Caco-2 (cell line): ENCODE results near the gene AP2M1. TPM values are rescaled to one million over a fixed set of nuclear protein-coding genes. Genes with fewer than 3 reads are reported as not detected.

Experiments
- BruUV-seq: library from RNA; stranded (reverse); fragments of 400-500 nt; replicated peaks from 2 replicates; lab custom pipeline; 2021; lab: Mats Ljungman, UMichigan
- CTCF ChIA-PET: fragments of 300-600 bp; sonication (Branson Sonifier 250); formaldehyde crosslinking; loops from one replicate; lab custom pipeline; 2022; ENCODE audit warnings: antibody characterized with exemption; lab: Charles Lee
- POLR2A ChIA-PET: fragments of 300-600 bp; sonication (Branson Sonifier 250); formaldehyde crosslinking; loops from one replicate; lab custom pipeline; 2022; ENCODE audit warnings: antibody characterized with exemption; lab: Charles Lee
- DNase-seq, 2 experiments: peaks; one replicate each; pipeline versions ENCODE4 v3.0.0 to v3.0.0-alpha.2; 2020 to 2022
- H3K27me3 ChIP-seq: replicated peaks from 2 replicates; pipeline ENCODE4 v1.6.0; 2011; ENCODE audit warnings: low read length; ENCODE audit not compliant: control insufficient read depth, insufficient read depth
- H3K36me3 ChIP-seq: 2 replicates; pipeline ENCODE4 v1.5.1; 2011; ENCODE audit warnings: low read length; ENCODE audit not compliant: control insufficient read depth, insufficient read depth
- H3K4me1 ChIP-seq: fragments of 250-450 bp; sonication (Bioruptor Pico); 2 replicates; pipeline ENCODE4 v1.5.1; 2020; ENCODE audit warnings: mild to moderate bottlenecking
- H3K4me3 ChIP-seq: 2 replicates; pipeline ENCODE4 v1.5.1; 2011; ENCODE audit warnings: low read depth, mild to moderate bottlenecking, control low read depth, low read length
- H3K9me3 ChIP-seq: fragments of 250-450 bp; sonication (Bioruptor Pico); 2 replicates; pipeline ENCODE4 v1.5.1; 2020; ENCODE audit warnings: mild to moderate bottlenecking, moderate library complexity
- H3K27ac Mint-ChIP-seq: one replicate; pipeline ENCODE4 v1.8.0; 2022; ENCODE audit warnings: mixed read lengths; ENCODE audit not compliant: unreplicated experiment
- H3K27me3 Mint-ChIP-seq: one replicate; pipeline ENCODE4 v1.8.0; 2022; ENCODE audit warnings: mixed read lengths; ENCODE audit not compliant: insufficient read depth, unreplicated experiment
- H3K36me3 Mint-ChIP-seq: one replicate; pipeline ENCODE4 v1.8.0; 2022; ENCODE audit warnings: mild to moderate bottlenecking, mixed read lengths; ENCODE audit not compliant: insufficient read depth, unreplicated experiment
- H3K4me1 Mint-ChIP-seq: one replicate; pipeline ENCODE4 v1.8.0; 2022; ENCODE audit warnings: low read depth, mixed read lengths; ENCODE audit not compliant: unreplicated experiment
- H3K4me3 Mint-ChIP-seq: one replicate; pipeline ENCODE4 v1.8.0; 2022; ENCODE audit warnings: mild to moderate bottlenecking, moderate library complexity, mixed read lengths; ENCODE audit not compliant: unreplicated experiment
- H3K9me3 Mint-ChIP-seq: one replicate; pipeline ENCODE4 v1.8.0; 2022; ENCODE audit warnings: mixed read lengths; ENCODE audit not compliant: unreplicated experiment
- CTCF ChIP-seq, 2 experiments: fragments of 200-600 bp in 1 of 2; IDR thresholded peaks; 1 replicate in 1 of 2; 2 replicates in 1 of 2; pipeline versions ENCODE4 v1.5.1 to v1.8.0; 2011 to 2022; ENCODE audit warnings: antibody characterized with exemption in 1 of 2, control low read depth in 1 of 2, inconsistent platforms in 1 of 2, low read depth in 1 of 2, low read length in 1 of 2, mild to moderate bottlenecking in 1 of 2, moderate library complexity in 1 of 2; ENCODE audit not compliant: insufficient read depth in 1 of 2, severe bottlenecking in 1 of 2, unreplicated experiment in 1 of 2
- intact Hi-C: fragments of 100-400 bp; cut with micrococcal nuclease; formaldehyde crosslinking; loops from one replicate; pipeline ENCODE4 v1.10.0; 2022; ENCODE audit not compliant: unreplicated experiment
- total RNA-seq: library from RNA; stranded (reverse); gene quantifications from 2 replicates; pipeline ENCODE4 v1.2.3, GENCODE V29; 2022

The AP2M1 gene
- total RNA-seq, 1 experiment from 2014 or later = 214 TPM

GRCh38 chr3:184132945-184133344 lies 41.7 kb upstream of the AP2M1 start:
- no peak overlapping the region for H3K4me3 ChIP-seq

GRCh38 chr3:184133840-184134745 lies 40.6 kb upstream of the AP2M1 start:
- H3K36me3 Mint-ChIP-seq = peaks cover 11% of the 10 kb centered on the region
- peak overlapping the region; percentile 98 for H3K4me3 Mint-ChIP-seq
- Histone ChIP-seq H3K4me3 (peak overlapping the region; percentile 78), H3K4me1 (peaks cover 9% of the 10 kb centered on the region; the same call in 1 of the 2 replicates), H3K27me3 (no peaks in the 10 kb centered on the region), H3K9me3 (no peaks in the 10 kb centered on the region), H3K36me3 (no peaks in the 10 kb centered on the region)
- ChIA-PET POLR2A (interaction anchor here (0.6 to 1.3 kb wide), 5 partner anchors 22 to 124 kb away, joined by 3 to 10 read pairs (median 3); no protein-coding TSS in a partner anchor), CTCF (interaction anchor here (1.0 to 1.3 kb wide), 3 partner anchors 11 to 238 kb away, joined by 3 to 4 read pairs (median 3); no protein-coding TSS in a partner anchor)
- TF ChIP-seq CTCF (IDR thresholded peaks at IDR 0.05; ENCODE audit: insufficient read depth in 1 of 2, low read depth in 1 of 2, low read length in 1 of 2, severe bottlenecking in 1 of 2, unreplicated experiment in 1 of 2) = no peak
- DNase-seq = peak; percentile 88 to 92
- intact Hi-C loops = loop anchor here (1.0 to 5.0 kb wide), 4 partner anchors 23 to 237 kb away; partner anchors contain the start of gene AP2M1
- H3K27ac Mint-ChIP-seq = peak overlapping the region; percentile 93
- H3K4me1 Mint-ChIP-seq = peaks cover 7% of the 10 kb centered on the region
- BruUV-seq = no TSS peak
- no peaks in the 10 kb centered on the region for H3K27me3 Mint-ChIP-seq
- no peaks in the 10 kb centered on the region for H3K9me3 Mint-ChIP-seq

More at GRCh38 chr3:184132945-184133344, 41.7 kb upstream of the AP2M1 start:
- no peaks in the 10 kb centered on the region for H3K9me3 Mint-ChIP-seq
- no peak for TF ChIP-seq CTCF (IDR thresholded peaks at IDR 0.05; ENCODE audit: insufficient read depth in 1 of 2, low read depth in 1 of 2, low read length in 1 of 2, severe bottlenecking in 1 of 2, unreplicated experiment in 1 of 2)
- POLR2A ChIA-PET = no interaction called here
- no peaks in the 10 kb centered on the region for H3K36me3 ChIP-seq
- intact Hi-C loops = loop anchor here (5.0 kb wide), 2 partner anchors 39 to 236 kb away; partner anchors contain the start of gene AP2M1
- no peaks in the 10 kb centered on the region for H3K27me3 ChIP-seq
- peak overlapping the region; percentile 98 for H3K4me3 Mint-ChIP-seq
- H3K9me3 ChIP-seq = no peaks in the 10 kb centered on the region
- peak overlapping the region; percentile 93 for H3K27ac Mint-ChIP-seq
- no TSS peak for BruUV-seq
- no peaks in the 10 kb centered on the region for H3K27me3 Mint-ChIP-seq
- H3K4me1 Mint-ChIP-seq = peaks cover 7% of the 10 kb centered on the region
- H3K4me1 ChIP-seq = peaks cover 9% of the 10 kb centered on the region; the same call in 1 of the 2 replicates
- peaks cover 11% of the 10 kb centered on the region for H3K36me3 Mint-ChIP-seq
- CTCF ChIA-PET = no interaction called here
- DNase-seq = no peak

GRCh38 chr3:184134746-184135148 lies 39.9 kb upstream of the AP2M1 start:
- peak overlapping the region; percentile 78 for H3K4me3 ChIP-seq
- Mint-ChIP-seq H3K9me3 (no peaks in the 10 kb centered on the region), H3K4me3 (peak overlapping the region; percentile 98), H3K36me3 (peaks cover 13% of the 10 kb centered on the region), H3K4me1 (peaks cover 7% of the 10 kb centered on the region), H3K27me3 (no peaks in the 10 kb centered on the region), H3K27ac (peak overlapping the region; percentile 93)
- intact Hi-C loops = loop anchor here (1.0 to 5.0 kb wide), 4 partner anchors 22 to 237 kb away; partner anchors contain the start of gene AP2M1
- no peaks in the 10 kb centered on the region for H3K9me3 ChIP-seq
- DNase-seq = no peak
- H3K27me3 ChIP-seq = no peaks in the 10 kb centered on the region
- H3K4me1 ChIP-seq = peaks cover 9% of the 10 kb centered on the region; the same call in 1 of the 2 replicates
- POLR2A ChIA-PET = interaction anchor here (0.6 to 1.3 kb wide), 4 partner anchors 22 to 117 kb away, joined by 3 to 5 read pairs (median 3); partner anchors contain the start of genes ABCC5 and ABCF3
- CTCF ChIA-PET = interaction anchor here (0.7 to 1.3 kb wide), 6 partner anchors 10 to 240 kb away, joined by 3 to 10 read pairs (median 4); partner anchors contain the start of gene AP2M1
- H3K36me3 ChIP-seq = no peaks in the 10 kb centered on the region
- no peak for TF ChIP-seq CTCF (IDR thresholded peaks at IDR 0.05; ENCODE audit: insufficient read depth in 1 of 2, low read depth in 1 of 2, low read length in 1 of 2, severe bottlenecking in 1 of 2, unreplicated experiment in 1 of 2)
- BruUV-seq = TSS peak; percentile 75
